Trophoblast cell (in vitro differentiated cells and primary cell): ENCODE measurements around the gene ENTPD6.

Source experiments
- DNase-seq, 2 donors: peaks; one replicate each; pipeline ENCODE4 v3.0.0-alpha.2; 2016
- H2AFZ ChIP-seq: 2 replicates; pipeline ENCODE4 v1.6.1; 2013; ENCODE audit warnings: low read length, moderate library complexity, mild to moderate bottlenecking; ENCODE audit not compliant: insufficient read depth, poor library complexity
- H2AK5ac ChIP-seq: 2 replicates; pipeline ENCODE4 v1.6.1; 2013; ENCODE audit warnings: mild to moderate bottlenecking, low read length
- H2BK120ac ChIP-seq: 2 replicates; pipeline ENCODE4 v1.6.1; 2013; ENCODE audit warnings: low read length, mild to moderate bottlenecking, moderate library complexity; ENCODE audit not compliant: insufficient read depth, poor library complexity
- H2BK12ac ChIP-seq: 2 replicates; pipeline ENCODE4 v1.6.1; 2013; ENCODE audit warnings: mild to moderate bottlenecking, low read length, moderate library complexity
- H2BK5ac ChIP-seq: 2 replicates; pipeline ENCODE4 v1.6.1; 2013; ENCODE audit warnings: low read length, low read depth, moderate library complexity, mild to moderate bottlenecking; ENCODE audit not compliant: poor library complexity
- H3K14ac ChIP-seq: 2 replicates; pipeline ENCODE4 v1.6.1; 2013; ENCODE audit warnings: mild to moderate bottlenecking, low read length
- H3K18ac ChIP-seq: 2 replicates; pipeline ENCODE4 v1.6.1; 2013; ENCODE audit warnings: mild to moderate bottlenecking, low read length
- H3K23ac ChIP-seq: 2 replicates; pipeline ENCODE4 v1.6.1; 2013; ENCODE audit warnings: low read length
- H3K27ac ChIP-seq: 2 replicates; pipeline ENCODE4 v1.5.1; 2013; ENCODE audit warnings: low read depth, mild to moderate bottlenecking, inconsistent platforms, low read length, moderate library complexity
- H3K27me3 ChIP-seq: 2 replicates; pipeline ENCODE4 v1.6.1; 2013; ENCODE audit warnings: inconsistent platforms, mild to moderate bottlenecking, low read length, moderate library complexity; ENCODE audit not compliant: insufficient read depth
- H3K36me3 ChIP-seq, 2 experiments: 1 replicate in 1 of 2; 2 replicates in 1 of 2; pipeline ENCODE4 v1.6.1; 2013; ENCODE audit warnings: low read length in 2 of 2, mild to moderate bottlenecking in 2 of 2, moderate library complexity in 1 of 2; ENCODE audit not compliant: insufficient read depth in 2 of 2, control insufficient read depth in 1 of 2
- H3K4ac ChIP-seq: 2 replicates; pipeline ENCODE4 v1.6.1; 2013; ENCODE audit warnings: low read depth, mild to moderate bottlenecking, low read length, moderate library complexity
- H3K4me1 ChIP-seq, 2 experiments: 1 replicate in 1 of 2; 2 replicates in 1 of 2; pipeline ENCODE4 v1.6.1; 2013; ENCODE audit warnings: low read length in 2 of 2, mild to moderate bottlenecking in 2 of 2, moderate library complexity in 1 of 2; ENCODE audit not compliant: insufficient read depth in 2 of 2, control insufficient read depth in 1 of 2
- H3K4me2 ChIP-seq: 2 replicates; pipeline ENCODE4 v1.6.1; 2013; ENCODE audit warnings: inconsistent platforms, mild to moderate bottlenecking, low read length, moderate library complexity
- H3K4me3 ChIP-seq: 2 replicates; pipeline ENCODE4 v1.5.1; 2013; ENCODE audit warnings: mild to moderate bottlenecking, low read depth, low read length, inconsistent platforms
- H3K79me1 ChIP-seq: one replicate; pipeline ENCODE4 v1.6.1; 2013; ENCODE audit warnings: low read length
- H3K79me2 ChIP-seq: 2 replicates; pipeline ENCODE4 v1.6.1; 2013; ENCODE audit warnings: low read length, mild to moderate bottlenecking; ENCODE audit not compliant: control insufficient read depth, insufficient read depth, poor library complexity
- H3K9ac ChIP-seq: 2 replicates; pipeline ENCODE4 v1.6.1; 2013; ENCODE audit warnings: mild to moderate bottlenecking, low read length
- H3K9me3 ChIP-seq: 2 replicates; pipeline ENCODE4 v1.6.1; 2013; ENCODE audit warnings: low read depth, mild to moderate bottlenecking, control low read depth, inconsistent platforms, low read length; ENCODE audit not compliant: insufficient read depth
- H4K12ac ChIP-seq: 2 replicates; pipeline ENCODE4 v1.6.1; 2013; ENCODE audit warnings: low read depth, mild to moderate bottlenecking, low read length, moderate library complexity
- H4K8ac ChIP-seq: 2 replicates; pipeline ENCODE4 v1.6.1; 2013; ENCODE audit warnings: low read depth, mild to moderate bottlenecking, low read length, moderate library complexity
- H4K91ac ChIP-seq: one replicate; pipeline ENCODE4 v1.6.1; 2013; ENCODE audit warnings: low read depth, mild to moderate bottlenecking, low read length, moderate library complexity
- WGBS: extraction: QIAGEN DNeasy Blood & Tissue Kit; methylation state at CpG from one replicate; pipeline ENCODE4 v1.1.7; 2013; ENCODE audit warnings: missing lambda C conversion rate; ENCODE audit not compliant: insufficient read length, insufficient coverage; ENCODE audit errors: extremely low coverage; 5-methylcytosine and 5-hydroxymethylcytosine counted together

ENTPD6 gene

GRCh38 chr20:25214426-25214790 lies 18.9 kb downstream of the ENTPD6 start:
- H2BK5ac ChIP-seq = no peak overlapping the region
- no peak overlapping the region for H3K18ac ChIP-seq
- H3K4me2 ChIP-seq = no peak overlapping the region
- H2AK5ac ChIP-seq = no peak overlapping the region
- H3K4me1 ChIP-seq = no peaks in the 10 kb centered on the region
- H3K27me3 ChIP-seq = no peaks in the 10 kb centered on the region
- no peak overlapping the region for H4K12ac ChIP-seq
- H4K91ac ChIP-seq = no peak overlapping the region
- no peaks in the 10 kb centered on the region for H3K79me2 ChIP-seq
- H3K23ac ChIP-seq = no peak overlapping the region
- no peak overlapping the region for H3K27ac ChIP-seq
- DNase-seq = no peak
- peaks cover 34 to 47% of the 10 kb centered on the region in 2 experiments for H3K36me3 ChIP-seq
- H3K79me1 ChIP-seq = no peaks in the 10 kb centered on the region
- no peaks in the 10 kb centered on the region for H3K9me3 ChIP-seq
- H3K9ac ChIP-seq = no peak overlapping the region
- no peak overlapping the region for H3K4me3 ChIP-seq
- no peak overlapping the region for H4K8ac ChIP-seq
- no peak overlapping the region for H3K14ac ChIP-seq
- no peak overlapping the region for H2BK12ac ChIP-seq
- no peak overlapping the region for H2BK120ac ChIP-seq
- no peak overlapping the region for H2AFZ ChIP-seq
- no CpG with 5 or more reads among the region's 7 CpGs for WGBS
- H3K4ac ChIP-seq = no peak overlapping the region

GRCh38 chr20:25214819-25215218 lies 19.3 kb downstream of the ENTPD6 start:
- Histone ChIP-seq H3K4me2 (no peak overlapping the region), H3K27ac (no peak overlapping the region), H4K91ac (no peak overlapping the region), H3K4me1 (no peaks in the 10 kb centered on the region), H3K23ac (no peak overlapping the region), H2BK5ac (no peak overlapping the region), H2AK5ac (no peak overlapping the region), H2BK12ac (no peak overlapping the region), H2BK120ac (no peak overlapping the region), H3K18ac (no peak overlapping the region), H4K12ac (no peak overlapping the region), H4K8ac (no peak overlapping the region), H2AFZ (no peak overlapping the region), H3K4me3 (no peak overlapping the region), H3K79me2 (no peaks in the 10 kb centered on the region), H3K27me3 (no peaks in the 10 kb centered on the region), H3K36me3 (peaks cover 34 to 47% of the 10 kb centered on the region in 2 experiments), H3K9ac (no peak overlapping the region), H3K4ac (no peak overlapping the region), H3K79me1 (no peaks in the 10 kb centered on the region), H3K9me3 (no peaks in the 10 kb centered on the region), H3K14ac (no peak overlapping the region)
- no CpG with 5 or more reads among the region's 7 CpGs for WGBS
- no peak for DNase-seq

GRCh38 chr20:25215521-25215920 lies 20.0 kb downstream of the ENTPD6 start:
- Histone ChIP-seq H2BK5ac (no peak overlapping the region), H3K4ac (no peak overlapping the region), H4K91ac (no peak overlapping the region), H3K36me3 (peaks cover 32 to 48% of the 10 kb centered on the region in 2 experiments), H3K4me1 (no peaks in the 10 kb centered on the region), H3K14ac (no peak overlapping the region), H2AFZ (no peak overlapping the region), H3K79me2 (no peaks in the 10 kb centered on the region), H2BK120ac (no peak overlapping the region), H3K79me1 (no peaks in the 10 kb centered on the region), H3K9ac (no peak overlapping the region), H3K18ac (no peak overlapping the region), H3K23ac (no peak overlapping the region), H3K27ac (no peak overlapping the region), H2BK12ac (no peak overlapping the region), H4K12ac (no peak overlapping the region), H4K8ac (no peak overlapping the region), H3K4me2 (no peak overlapping the region), H2AK5ac (no peak overlapping the region), H3K27me3 (no peaks in the 10 kb centered on the region), H3K9me3 (no peaks in the 10 kb centered on the region), H3K4me3 (no peak overlapping the region)
- no CpG with 5 or more reads among the region's 10 CpGs for WGBS
- DNase-seq = no peak

GRCh38 chr20:25216199-25216945 lies 20.9 kb downstream of the ENTPD6 start:
- no peak overlapping the region for H4K8ac ChIP-seq
- no peaks in the 10 kb centered on the region for H3K27me3 ChIP-seq
- no peak overlapping the region for H3K4me3 ChIP-seq
- no peak overlapping the region for H3K18ac ChIP-seq
- no peak overlapping the region for H2AFZ ChIP-seq
- no peak for DNase-seq
- H2BK5ac ChIP-seq = no peak overlapping the region
- no peak overlapping the region for H3K4me2 ChIP-seq
- H2AK5ac ChIP-seq = no peak overlapping the region
- peaks cover 30 to 48% of the 10 kb centered on the region in 2 experiments for H3K36me3 ChIP-seq
- no peaks in the 10 kb centered on the region for H3K9me3 ChIP-seq
- no peak overlapping the region for H4K91ac ChIP-seq
- no peak overlapping the region for H2BK12ac ChIP-seq
- H4K12ac ChIP-seq = no peak overlapping the region
- no peak overlapping the region for H2BK120ac ChIP-seq
- H3K79me2 ChIP-seq = no peaks in the 10 kb centered on the region
- H3K14ac ChIP-seq = no peak overlapping the region
- H3K4me1 ChIP-seq = no peaks in the 10 kb centered on the region
- no peaks in the 10 kb centered on the region for H3K79me1 ChIP-seq
- no peak overlapping the region for H3K9ac ChIP-seq
- no CpG with 5 or more reads among the region's 16 CpGs for WGBS
- H3K23ac ChIP-seq = no peak overlapping the region
- H3K27ac ChIP-seq = no peak overlapping the region
- H3K4ac ChIP-seq = no peak overlapping the region
